ENCODE measurements around the gene SNRPA1.

GRCh38 chr15:101275018-101275417, 20.0 kb downstream of the SNRPA1 start:
- TF ChIP-seq CTCF (IDR thresholded peaks at IDR 0.05 in 4 of 5, conservative IDR thresholded peaks at IDR 0.05 in 1 of 5) = no peak
- no peak for TF ChIP-seq POLR2A (IDR thresholded peaks at IDR 0.05)
